IMR-90 (cell line): ENCODE data around the gene ITCH. TPM values are rescaled to one million over a fixed set of nuclear protein-coding genes. Genes with fewer than 3 reads are reported as not detected.

ENCODE experiments used
- ATAC-seq: fragments of 200-7000 bp; cut with Tn5 transposase; 2 replicates; pipeline ENCODE4 v1.9.1; 2020; ENCODE audit warnings: low read depth, mild to moderate bottlenecking, moderate library complexity
- BruUV-seq: library from RNA; stranded (reverse); fragments of 400-500 nt; replicated peaks from 2 replicates; lab custom pipeline; 2021; lab: Mats Ljungman, UMichigan
- CTCF ChIA-PET: fragments of 300-600 bp; formaldehyde crosslinking; extraction: SDS; loops from one replicate; lab custom pipeline; 2021; ENCODE audit warnings: antibody characterized with exemption; lab: Yijun Ruan, JAX
- POLR2A ChIA-PET: fragments of 300-600 bp; sonication (Branson Sonifier 250); formaldehyde crosslinking; loops from one replicate; lab custom pipeline; 2022; ENCODE audit warnings: antibody characterized with exemption; ENCODE audit not compliant: unreplicated experiment; lab: Charles Lee
- DNase-seq: peaks from one replicate; pipeline ENCODE4 v3.0.0; 2013
- H2AFZ ChIP-seq: replicated peaks from 2 replicates; pipeline ENCODE3; 2013; ENCODE audit warnings: low read length, mild to moderate bottlenecking; ENCODE audit not compliant: poor library complexity
- H2AK5ac ChIP-seq: 2 replicates; pipeline ENCODE4 v1.6.1; 2013; ENCODE audit warnings: low read depth, low read length, inconsistent platforms
- H2AK9ac ChIP-seq: replicated peaks from 2 replicates; pipeline ENCODE3; 2013; ENCODE audit warnings: mild to moderate bottlenecking, low read depth, low read length, moderate library complexity; ENCODE audit not compliant: poor library complexity
- H2BK120ac ChIP-seq: 2 replicates; pipeline ENCODE4 v1.6.1; 2013; ENCODE audit warnings: low read depth, low read length, inconsistent platforms
- H2BK15ac ChIP-seq: 3 replicates; pipeline ENCODE4 v1.6.1; 2013; ENCODE audit warnings: low read depth, low read length, inconsistent platforms
- H2BK20ac ChIP-seq: 2 replicates; pipeline ENCODE4 v1.6.1; 2013; ENCODE audit warnings: low read depth, mild to moderate bottlenecking, inconsistent platforms, low read length, moderate library complexity
- H2BK5ac ChIP-seq: 2 replicates; pipeline ENCODE4 v1.6.1; 2013; ENCODE audit warnings: mild to moderate bottlenecking, low read depth, low read length, inconsistent platforms; ENCODE audit not compliant: poor library complexity, severe bottlenecking
- H3K14ac ChIP-seq: replicated peaks from 2 replicates; pipeline ENCODE4 v1.6.1; 2013; ENCODE audit warnings: low read depth, low read length, inconsistent platforms
- H3K18ac ChIP-seq: 2 replicates; pipeline ENCODE4 v1.6.1; 2013; ENCODE audit warnings: low read depth, low read length, control low read depth
- H3K23ac ChIP-seq: 2 replicates; pipeline ENCODE4 v1.6.1; 2013; ENCODE audit warnings: low read depth, low read length, inconsistent platforms
- H3K27ac ChIP-seq: 2 replicates; pipeline ENCODE4 v1.5.1; 2013; ENCODE audit warnings: mild to moderate bottlenecking, control low read depth, low read length; ENCODE audit not compliant: insufficient read depth
- H3K27me3 ChIP-seq: 2 replicates; pipeline ENCODE4 v1.6.1; 2013; ENCODE audit warnings: low read length; ENCODE audit not compliant: control insufficient read depth, insufficient read depth
- H3K36me3 ChIP-seq: 2 replicates; pipeline ENCODE4 v1.6.1; 2013; ENCODE audit warnings: low read length, mixed read lengths; ENCODE audit not compliant: control insufficient read depth, insufficient read depth
- H3K4ac ChIP-seq: 2 replicates; pipeline ENCODE4 v1.6.1; 2013; ENCODE audit warnings: low read depth, low read length, inconsistent platforms
- H3K4me1 ChIP-seq: 2 replicates; pipeline ENCODE4 v1.6.1; 2013; ENCODE audit warnings: low read length, mixed read lengths; ENCODE audit not compliant: control insufficient read depth, insufficient read depth
- H3K4me2 ChIP-seq: 2 replicates; pipeline ENCODE4 v1.6.1; 2013; ENCODE audit warnings: low read depth, mild to moderate bottlenecking, control low read depth, low read length, moderate library complexity
- H3K4me3 ChIP-seq: 2 replicates; pipeline ENCODE4 v1.5.1; 2013; ENCODE audit warnings: low read depth, mild to moderate bottlenecking, control low read depth, low read length, moderate library complexity; ENCODE audit not compliant: insufficient read depth
- H3K56ac ChIP-seq: 2 replicates; pipeline ENCODE4 v1.6.1; 2013; ENCODE audit warnings: low read length, inconsistent platforms; ENCODE audit not compliant: insufficient read depth; ENCODE audit errors: extremely low read depth
- H3K79me1 ChIP-seq, 2 experiments: 2 replicates each; pipeline ENCODE4 v1.6.1; 2013; ENCODE audit warnings: low read length in 2 of 2, inconsistent platforms in 1 of 2, low read depth in 1 of 2
- H3K9ac ChIP-seq: 2 replicates; pipeline ENCODE4 v1.6.1; 2013; ENCODE audit warnings: low read depth, low read length, control low read depth
- H3K9me1 ChIP-seq: 2 replicates; pipeline ENCODE4 v1.6.1; 2013; ENCODE audit warnings: low read length, inconsistent platforms; ENCODE audit not compliant: insufficient read depth
- H3K9me3 ChIP-seq: 2 replicates; pipeline ENCODE4 v1.6.1; 2013; ENCODE audit warnings: low read length; ENCODE audit not compliant: control insufficient read depth, insufficient read depth
- H4K20me1 ChIP-seq: 2 replicates; pipeline ENCODE4 v1.6.1; 2013; ENCODE audit warnings: low read length, inconsistent platforms; ENCODE audit not compliant: insufficient read depth
- H4K5ac ChIP-seq: 2 replicates; pipeline ENCODE4 v1.6.1; 2013; ENCODE audit warnings: mild to moderate bottlenecking, low read depth, low read length, control low read depth
- H4K8ac ChIP-seq, 2 experiments: 2 replicates each; pipeline ENCODE4 v1.6.1; 2013; ENCODE audit warnings: low read depth in 2 of 2, low read length in 2 of 2, control low read depth in 1 of 2, inconsistent platforms in 1 of 2
- H4K91ac ChIP-seq: 2 replicates; pipeline ENCODE4 v1.6.1; 2013; ENCODE audit warnings: low read depth, low read length, inconsistent platforms; ENCODE audit not compliant: insufficient read depth
- CTCF ChIP-seq: conservative IDR thresholded peaks from 2 replicates; pipeline ENCODE4 v1.5.1; 2012; ENCODE audit warnings: mild to moderate bottlenecking, low read depth, low read length, improper control_type of control experiment
- FOS ChIP-seq: fragments of 150-350 bp; IDR thresholded peaks from 2 replicates; pipeline ENCODE4 v1.6.1; 2016; ENCODE audit warnings: low read depth, low read length
- MXI1 ChIP-seq: IDR thresholded peaks from 2 replicates; pipeline ENCODE4 v1.6.1; 2012; ENCODE audit warnings: low read depth, mild to moderate bottlenecking, low read length, moderate library complexity, borderline replicate concordance
- NFE2L2 ChIP-seq: fragments of 150-350 bp; IDR thresholded peaks from 2 replicates; pipeline ENCODE4 v1.6.1; 2016; ENCODE audit warnings: low read depth, mild to moderate bottlenecking, low read length
- POLR2A ChIP-seq: IDR thresholded peaks from 2 replicates; pipeline ENCODE4 v1.6.1; 2012; ENCODE audit warnings: mild to moderate bottlenecking, low read depth, low read length
- RCOR1 ChIP-seq: IDR thresholded peaks from 2 replicates; pipeline ENCODE4 v1.6.1; 2012; ENCODE audit warnings: mild to moderate bottlenecking, low read length, improper control_type of control experiment; ENCODE audit not compliant: insufficient replicate concordance
- RFX5 ChIP-seq: IDR thresholded peaks from 2 replicates; pipeline ENCODE4 v1.8.0; 2012; ENCODE audit warnings: low read depth, mild to moderate bottlenecking, low read length, moderate library complexity
- SMC3 ChIP-seq: fragments of 150-350 bp; IDR thresholded peaks from 2 replicates; pipeline ENCODE4 v1.6.1; 2016; ENCODE audit warnings: low read depth, mild to moderate bottlenecking, antibody characterized with exemption, low read length, moderate library complexity
- WGBS, 2 experiments: methylation state at CpG; one replicate each; pipeline versions ENCODE4 v1.1.5 to v1.1.7; 2013; ENCODE audit warnings: missing lambda C conversion rate in 2 of 2; ENCODE audit not compliant: insufficient read length in 1 of 2; ENCODE audit errors: extremely low coverage in 2 of 2; 5-methylcytosine and 5-hydroxymethylcytosine counted together
- dilution Hi-C: fragments of 300-500 bp; cut with HindIII; formaldehyde crosslinking; loops from one replicate; pipeline ENCODE4 v1.14.3; 2018; ENCODE audit warnings: low sequenced_read_pairs; ENCODE audit not compliant: unreplicated experiment
- in situ Hi-C: fragments of 300-500 bp; cut with MboI; formaldehyde crosslinking; loops from 3 replicates; pipeline ENCODE4 v1.14.3; 2019; ENCODE audit warnings: low sequenced_read_pairs, inconsistent platforms, mixed read lengths
- intact Hi-C: fragments of 100-400 bp; cut with micrococcal nuclease; formaldehyde crosslinking; loops from 2 replicates; pipeline ENCODE4 v1.10.0; 2022
- polyA plus RNA-seq, 3 experiments: library from polyadenylated mRNA; depleted of rRNA; stranded (reverse); fragments of >200 nt; gene quantifications; 2 replicates each; pipeline ENCODE4 v1.2.3, GENCODE V29; 2012; ENCODE audit warnings: low replicate concordance in 1 of 3
- total RNA-seq: library from RNA; depleted of rRNA; stranded (reverse); fragments of >200 nt; gene quantifications from 2 replicates; pipeline ENCODE4 v1.2.3, GENCODE V29; 2012

ITCH gene
- total and polyA plus RNA-seq, 2 of the 4 experiments (the other 2 are of a cell fraction): 12.7 to 94.6 TPM

- dilution Hi-C loops: no loop called here
- H3K36me3 ChIP-seq: peaks cover 29% of the 10 kb centered on the region
- CTCF ChIA-PET: interaction anchor here (0.5 to 2.0 kb wide), 2 partner anchors 12 to 108 kb away, joined by 5 to 7 read pairs; no protein-coding TSS in a partner anchor
These were observed 57.9 kb downstream of the ITCH start for GRCh38 chr20:34420975-34421374.

More at GRCh38 chr20:34420975-34421374, 57.9 kb downstream of the ITCH start:
- H2BK5ac ChIP-seq: no peak overlapping the region
- no peak overlapping the region for H2AFZ ChIP-seq
- peaks cover 2% of the 10 kb centered on the region; the same call in 1 of the 2 replicates for H3K4me1 ChIP-seq
- H3K56ac ChIP-seq: no peak overlapping the region
- WGBS, 2 experiments: 100% methylated on average over 4 of the region's 4 CpGs; no CpG with 5 or more reads in 1 of the 2 experiments
- H4K5ac ChIP-seq: no peak overlapping the region
- no peak overlapping the region for H2BK15ac ChIP-seq
- no peaks in the 10 kb centered on the region; the same call in 1 of the 2 replicates for H3K9me1 ChIP-seq
- ATAC-seq (no peak), DNase-seq (no peak)
- H3K14ac ChIP-seq: no peak overlapping the region
- no peak overlapping the region for H4K8ac ChIP-seq
- peaks cover 38 to 60% of the 10 kb centered on the region in 2 experiments for H3K79me1 ChIP-seq
- no peaks in the 10 kb centered on the region for H3K27me3 ChIP-seq
- H4K91ac ChIP-seq: no peak overlapping the region
- H3K9me3 ChIP-seq: no peaks in the 10 kb centered on the region
- H2AK5ac ChIP-seq: no peak overlapping the region
- no peak overlapping the region for H3K4ac ChIP-seq
- no peak overlapping the region for H2AK9ac ChIP-seq
- no peak overlapping the region for H3K27ac ChIP-seq
- intact Hi-C loops (loop anchor here (5.0 kb wide), 2 partner anchors 51 to 109 kb away; no protein-coding TSS in a partner anchor), in situ Hi-C loops (no loop called here)
- no peak overlapping the region for H3K4me2 ChIP-seq
- H3K18ac ChIP-seq: no peak overlapping the region
- no peak overlapping the region for H3K4me3 ChIP-seq
- BruUV-seq: no TSS peak
- peaks cover 12% of the 10 kb centered on the region; the same call in 1 of the 2 replicates for H4K20me1 ChIP-seq
- H3K9ac ChIP-seq: no peak overlapping the region
- no peak overlapping the region for H2BK120ac ChIP-seq
- POLR2A ChIA-PET: interaction anchor here (0.5 kb wide), 1 partner anchor 47 kb away, joined by 4 read pairs; no protein-coding TSS in a partner anchor
- H2BK20ac ChIP-seq: no peak overlapping the region
- TF ChIP-seq RCOR1 (no peak), CTCF (no peak), SMC3 (no peak), NFE2L2 (no peak), POLR2A (no peak), FOS (no peak), RFX5 (no peak), MXI1 (no peak)
- H3K23ac ChIP-seq: no peak overlapping the region
